DMS153 treated with DMSO at 0.1 percent for 48 hours (cell line): ENCODE measurements around the gene ZNF697.
A peak's percentile ranks its signal among the peaks of the same experiment; 100 is the strongest.

Source experiments
- DNase-seq: peaks from one replicate; lab custom pipeline; 2025; ENCODE audit not compliant: unreplicated experiment; lab: John Stamatoyannopoulos, UW

Gene ZNF697

DNA sequence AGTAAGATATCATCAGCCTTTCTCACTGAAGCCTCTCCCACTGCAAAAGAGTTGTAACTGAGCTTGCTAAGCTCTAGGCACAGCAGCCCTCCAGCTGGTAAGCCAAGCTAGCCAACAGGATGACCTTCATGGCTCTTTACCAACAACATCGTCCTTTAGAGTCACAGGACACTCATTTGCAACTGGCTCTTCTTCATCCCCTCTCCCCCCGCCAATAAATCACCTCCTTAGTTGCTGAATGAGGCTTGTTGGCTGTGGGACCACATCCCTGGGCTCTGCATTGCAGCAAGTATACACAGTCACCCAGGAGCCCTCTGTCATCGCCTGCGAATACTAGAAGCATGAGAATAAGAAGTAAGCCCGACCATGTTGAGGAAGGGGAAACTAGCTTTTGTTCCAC, 16.0 kb upstream of the ZNF697 start:
- DNase-seq = no peak

DNA sequence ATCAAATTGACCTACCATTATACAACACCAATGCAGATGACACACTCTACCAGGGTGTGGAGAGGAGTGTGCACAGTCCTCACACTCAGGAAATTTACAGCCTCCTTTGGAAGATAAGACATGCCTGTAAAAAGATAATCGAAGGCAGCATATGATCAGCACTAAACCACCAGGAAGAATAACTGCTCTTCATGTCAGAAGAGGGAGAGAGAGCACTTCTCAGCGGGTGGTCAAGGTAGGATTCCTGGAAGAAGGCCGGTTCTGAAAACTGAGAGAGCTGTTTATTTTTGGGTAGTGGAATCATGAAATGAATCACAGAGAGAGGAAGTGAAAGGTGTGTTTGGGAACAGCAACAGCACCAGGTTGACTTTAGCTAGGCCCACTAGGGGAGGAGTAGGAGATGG, 14.0 kb upstream of the ZNF697 start:
- no peak for DNase-seq

DNA sequence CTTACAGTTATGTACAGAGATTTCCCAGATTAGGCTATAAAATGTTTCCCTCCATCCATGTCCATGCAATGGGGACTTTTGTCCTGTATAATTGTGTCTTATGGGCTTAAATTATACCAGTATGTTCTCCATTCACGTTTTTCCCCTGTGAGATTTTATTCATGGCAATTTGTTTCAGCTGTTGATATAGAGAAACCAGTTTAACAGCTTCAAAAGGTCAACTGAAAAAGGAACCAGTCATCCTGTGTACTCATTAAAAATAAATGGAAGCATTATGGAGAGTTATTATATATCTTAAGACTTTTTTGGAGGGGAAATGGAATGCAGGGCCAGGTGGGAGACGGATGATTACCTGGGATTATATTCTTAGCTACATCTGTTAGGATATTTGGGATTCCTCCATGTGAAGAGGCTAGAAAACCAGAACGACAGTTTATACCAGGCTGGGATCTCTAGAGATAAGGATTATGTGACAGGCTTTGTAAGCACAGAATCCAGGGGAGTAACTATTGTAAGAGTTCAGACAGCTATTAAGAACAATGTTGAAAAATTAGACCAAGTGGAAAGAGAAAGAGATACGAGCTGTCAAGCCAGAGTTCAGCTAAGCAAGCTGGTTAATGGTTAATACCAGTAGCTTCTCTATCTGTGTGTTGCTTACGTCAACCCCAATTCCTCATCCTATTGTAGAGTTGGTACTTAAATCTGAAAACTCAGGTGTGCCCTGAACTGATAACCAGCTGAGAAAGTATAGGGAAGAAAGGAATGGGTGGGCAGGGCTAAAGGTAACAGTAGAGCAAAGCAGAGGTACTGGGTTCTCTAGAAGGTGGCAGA, 12.4 kb upstream of the ZNF697 start:
- DNase-seq = peak; percentile 18

DNA sequence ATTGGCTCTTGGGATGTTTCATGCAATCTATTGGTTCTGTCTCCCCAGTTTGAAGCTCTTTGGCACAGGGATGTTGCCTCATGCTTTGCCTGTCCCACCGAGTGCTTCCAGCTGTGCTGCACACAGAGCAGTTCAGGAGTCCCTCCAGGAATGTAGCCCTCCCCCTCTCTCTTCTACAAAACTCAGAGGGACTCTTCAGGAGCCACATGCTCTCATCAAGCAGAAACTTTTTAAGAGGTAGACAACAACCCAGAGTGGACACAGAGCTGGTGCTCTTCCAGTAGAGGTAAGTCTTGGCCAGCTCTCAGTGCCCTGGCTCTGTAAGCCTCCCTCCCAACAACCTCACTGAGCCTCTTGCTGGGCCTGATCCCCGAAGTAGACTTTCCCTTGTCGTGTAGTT, 11.6 kb upstream of the ZNF697 start:
- no peak for DNase-seq

DNA sequence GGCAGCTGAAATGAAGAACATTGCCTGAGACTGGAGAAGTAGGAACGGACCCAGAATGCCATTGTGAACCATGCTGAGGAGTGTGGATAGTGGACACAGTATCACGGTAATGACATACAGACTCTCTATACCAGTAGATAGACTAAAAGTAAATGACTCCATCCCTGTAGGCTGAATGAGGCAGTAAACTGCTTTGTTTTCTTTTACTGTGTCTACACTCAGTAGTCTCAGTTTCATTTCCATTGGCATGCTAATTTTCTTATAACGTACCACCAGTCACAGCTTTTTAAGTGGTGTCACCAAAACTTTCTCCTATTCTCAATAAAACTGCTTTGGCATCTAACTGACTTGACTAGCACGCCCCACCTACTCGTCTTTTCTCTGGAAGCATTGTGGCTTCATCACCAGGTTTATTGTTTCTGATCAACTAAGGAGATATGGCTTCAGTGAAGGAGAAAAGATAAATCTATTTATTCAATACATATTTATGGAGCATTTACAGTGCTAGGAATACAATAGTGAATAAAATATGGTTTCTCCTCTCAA, 8.4 kb upstream of the ZNF697 start:
- DNase-seq = no peak

DNA sequence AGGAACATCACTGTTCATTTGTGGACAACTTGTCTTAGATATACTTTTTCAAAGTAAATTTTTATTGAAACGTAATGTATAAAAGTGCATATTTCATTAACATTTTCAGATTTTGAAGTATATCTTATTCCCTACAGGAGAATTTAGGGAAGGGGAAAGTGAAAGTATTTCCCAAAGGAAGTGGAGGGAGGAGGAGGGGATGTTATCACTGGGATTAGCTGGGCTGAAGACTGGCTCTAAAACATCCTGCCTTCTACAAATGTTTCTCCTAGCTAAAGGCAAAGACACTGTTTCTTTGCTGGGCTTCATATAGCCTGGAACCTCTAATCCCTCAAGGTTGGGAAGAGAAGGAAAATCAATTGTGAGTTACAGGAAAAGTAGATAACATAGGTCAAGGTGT, 7.1 kb upstream of the ZNF697 start:
- DNase-seq = no peak

DNA sequence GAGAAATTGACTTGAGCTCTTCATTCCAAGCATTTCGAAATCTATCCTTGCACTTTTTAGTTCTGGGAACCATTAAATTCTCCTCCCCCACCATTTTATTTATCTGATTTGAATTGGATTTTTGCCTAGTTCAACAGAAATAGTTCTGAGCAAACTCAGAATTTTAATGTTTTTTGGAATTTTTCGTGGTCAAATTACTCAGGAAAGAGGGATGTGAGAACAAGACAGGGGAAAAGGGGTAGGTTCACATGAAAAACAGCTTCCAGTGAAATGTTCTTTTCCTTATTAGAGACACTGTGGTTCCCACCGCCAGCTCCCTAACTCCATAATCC, 5.7 kb upstream of the ZNF697 start:
- DNase-seq = no peak

DNA sequence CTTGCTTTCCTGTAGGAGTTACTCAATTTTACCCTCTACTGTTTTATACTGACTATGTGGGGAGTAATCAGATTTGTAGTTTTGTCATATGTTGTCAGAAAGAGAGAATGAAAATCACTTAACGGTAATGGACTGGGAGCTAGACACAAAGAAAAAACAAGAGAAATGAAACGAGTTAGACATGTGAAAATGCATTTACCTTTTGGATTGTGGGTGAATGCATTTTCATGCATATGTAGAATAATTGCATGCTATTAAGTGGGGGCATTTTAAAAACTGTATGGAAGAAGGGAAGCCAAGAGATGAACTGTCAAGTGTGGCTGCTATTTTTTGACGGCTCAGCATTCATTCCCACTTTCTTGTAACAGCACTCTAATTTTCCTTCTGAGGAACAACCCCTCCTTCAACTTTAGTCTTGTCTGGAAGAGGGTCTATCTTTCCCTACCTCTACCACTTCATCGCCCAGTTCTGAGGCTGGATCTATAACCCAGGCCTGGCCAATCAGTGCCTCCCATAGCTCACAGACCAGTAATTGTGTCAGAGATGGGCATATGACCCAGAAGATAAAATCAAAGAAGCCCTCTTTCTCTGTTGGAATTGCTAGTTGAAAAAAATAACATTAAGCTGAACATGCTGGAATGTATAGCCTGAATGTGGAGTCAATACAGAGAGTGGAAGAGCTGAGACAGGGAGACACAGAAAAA, 5.2 kb upstream of the ZNF697 start:
- DNase-seq = no peak

DNA sequence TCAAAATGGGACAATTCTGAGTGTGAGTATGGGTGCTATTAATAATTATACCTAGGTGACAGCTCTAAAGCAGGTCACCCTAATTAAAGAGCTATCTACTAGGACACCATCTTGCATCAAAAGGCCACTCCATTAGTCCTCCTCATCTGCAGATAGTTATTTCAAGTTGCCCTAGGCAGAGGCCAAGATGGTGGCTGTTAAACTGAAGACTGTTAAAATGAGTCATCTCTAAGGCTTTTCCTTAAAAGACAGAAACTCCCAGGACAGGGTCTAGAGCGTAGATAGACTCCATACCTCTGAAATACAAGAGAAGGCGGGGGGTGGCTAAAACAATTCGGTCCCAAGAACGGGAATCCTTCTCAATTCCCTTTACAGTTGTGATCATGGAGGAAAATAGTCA, 4.5 kb upstream of the ZNF697 start:
- no peak for DNase-seq

DNA sequence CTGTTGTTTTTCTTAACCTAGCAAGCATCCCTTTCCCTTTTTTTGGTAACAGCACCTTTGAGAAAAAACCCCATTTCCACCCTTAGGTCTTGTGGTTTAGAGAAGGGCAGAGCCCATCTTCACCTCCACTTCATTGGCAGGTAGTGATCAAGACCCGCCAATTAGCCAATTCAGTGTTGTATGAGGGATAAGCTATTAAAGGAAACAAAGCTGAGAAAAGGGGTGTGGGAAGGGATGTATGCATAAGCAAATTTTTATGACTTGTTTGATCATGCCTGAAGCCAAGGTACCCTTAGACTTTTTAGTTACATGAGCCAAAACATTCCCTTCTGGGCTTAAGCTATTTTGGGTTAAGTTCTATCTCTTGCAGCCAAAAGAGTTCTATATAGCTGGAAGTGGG, 3.6 kb upstream of the ZNF697 start:
- DNase-seq = no peak

DNA sequence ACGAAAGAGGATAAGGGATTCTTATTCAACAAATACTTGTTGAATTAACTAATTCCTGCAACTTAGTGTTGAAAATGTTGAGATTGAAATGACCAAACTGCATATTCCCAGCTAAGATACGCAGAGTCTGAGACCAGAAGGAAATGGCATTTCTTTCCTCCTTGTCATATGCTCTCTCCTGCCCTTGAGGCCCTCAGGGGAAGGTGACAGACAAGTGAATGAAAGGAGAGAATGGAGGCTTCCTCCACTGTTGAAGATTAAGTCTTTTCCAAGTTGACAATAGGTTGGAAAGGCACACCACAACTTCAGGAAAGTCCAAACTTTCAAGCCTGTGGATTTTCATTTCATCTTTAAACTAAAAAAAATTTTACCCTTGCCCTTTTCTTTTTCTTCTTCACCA, 3.1 kb upstream of the ZNF697 start:
- no peak for DNase-seq

DNA sequence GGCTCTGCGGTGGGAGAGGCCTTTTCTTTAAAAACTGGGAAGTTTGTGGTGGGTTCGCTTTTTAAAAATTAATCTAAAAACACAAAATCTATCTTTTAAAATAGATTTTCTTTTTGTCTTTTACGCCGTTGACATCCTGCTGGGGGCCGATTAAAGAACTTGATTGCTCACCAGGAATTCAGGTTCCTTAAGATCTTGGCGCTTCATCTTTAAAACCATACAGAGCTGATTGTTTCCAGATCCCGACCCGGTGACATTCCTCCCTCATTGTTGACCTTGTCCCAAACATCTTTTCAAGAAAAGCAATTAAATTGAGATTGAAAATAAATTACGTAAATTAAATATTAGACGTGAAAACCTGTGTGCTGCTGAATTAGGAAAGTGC, 546 bp upstream of the ZNF697 start:
- no peak for DNase-seq

DNA sequence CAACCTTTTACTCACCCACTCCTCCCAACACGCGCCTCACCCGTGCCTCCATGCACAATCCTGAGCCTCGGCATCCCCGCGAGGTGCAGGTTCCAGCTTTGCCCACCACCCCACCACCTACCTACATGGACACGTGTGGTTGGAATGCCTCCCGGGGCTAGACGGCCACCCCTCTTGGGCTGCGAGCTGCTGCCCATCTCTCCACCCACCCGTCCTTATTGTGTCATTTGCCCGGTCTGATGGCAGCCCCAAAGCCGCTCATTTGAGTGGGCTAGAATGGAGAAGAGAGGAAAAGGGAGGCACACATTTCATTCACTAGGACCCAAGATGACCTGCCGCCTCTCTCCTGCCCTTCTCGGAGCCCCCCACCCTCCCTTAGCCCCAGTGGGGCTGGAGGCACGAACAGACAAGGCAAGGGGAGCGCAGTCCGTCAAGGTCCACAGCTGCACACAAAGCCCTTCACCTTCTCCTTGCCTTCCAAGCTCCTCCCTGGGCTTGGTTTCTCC, 785 bp downstream of the ZNF697 start:
- DNase-seq = no peak

DNA sequence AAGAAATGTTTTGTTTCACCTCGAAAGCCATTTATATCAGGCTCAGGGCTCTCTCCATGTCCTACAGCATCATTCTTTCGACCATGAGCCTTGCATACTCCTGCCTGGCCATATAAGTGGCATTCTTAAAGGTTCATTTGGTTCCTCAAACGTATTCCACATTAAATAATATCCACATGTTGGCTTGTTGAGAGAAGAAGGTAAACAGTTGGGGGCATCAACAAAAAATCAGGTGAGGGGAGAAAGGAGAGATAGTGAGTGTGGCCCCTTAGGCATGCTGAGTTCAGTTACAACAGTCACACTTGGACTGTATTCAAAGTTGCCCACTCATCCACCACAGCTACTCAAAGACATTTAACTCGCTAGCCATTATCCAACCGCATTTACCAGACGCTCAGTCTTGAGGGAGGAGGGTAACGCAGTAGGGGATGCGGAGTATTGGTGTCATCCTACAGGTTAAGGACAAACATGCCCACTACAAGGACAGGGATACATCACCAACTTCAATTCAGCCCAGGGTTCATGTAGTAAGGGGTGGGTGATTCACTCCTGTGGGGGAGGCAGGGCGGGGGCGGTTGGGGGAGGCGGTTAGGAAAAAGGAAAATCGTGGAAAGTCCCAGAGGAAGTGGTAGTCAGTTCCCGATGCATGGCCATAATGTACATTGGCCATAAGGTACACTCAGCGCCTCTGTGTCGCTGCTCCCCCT, 1.4 kb downstream of the ZNF697 start:
- no peak for DNase-seq

DNA sequence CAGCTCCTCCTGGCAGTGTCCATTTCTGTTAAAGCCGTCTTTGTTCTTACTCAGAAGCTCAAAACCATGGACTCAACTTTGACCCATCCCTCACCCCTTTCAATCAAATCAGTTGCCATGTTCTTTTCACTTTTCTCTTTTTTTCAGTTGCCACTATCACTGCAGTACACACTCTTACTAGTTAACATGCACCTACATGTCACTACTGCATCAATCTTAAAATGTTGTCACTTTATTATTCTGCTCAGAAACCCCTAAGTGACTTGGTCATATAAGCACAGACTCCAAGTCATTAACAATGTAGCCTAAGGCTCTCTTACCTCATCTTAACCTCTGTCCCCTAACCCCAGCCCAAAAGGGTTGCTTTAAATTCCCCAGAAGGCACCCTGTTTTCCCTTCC, 9.0 kb downstream of the ZNF697 start:
- DNase-seq = no peak

DNA sequence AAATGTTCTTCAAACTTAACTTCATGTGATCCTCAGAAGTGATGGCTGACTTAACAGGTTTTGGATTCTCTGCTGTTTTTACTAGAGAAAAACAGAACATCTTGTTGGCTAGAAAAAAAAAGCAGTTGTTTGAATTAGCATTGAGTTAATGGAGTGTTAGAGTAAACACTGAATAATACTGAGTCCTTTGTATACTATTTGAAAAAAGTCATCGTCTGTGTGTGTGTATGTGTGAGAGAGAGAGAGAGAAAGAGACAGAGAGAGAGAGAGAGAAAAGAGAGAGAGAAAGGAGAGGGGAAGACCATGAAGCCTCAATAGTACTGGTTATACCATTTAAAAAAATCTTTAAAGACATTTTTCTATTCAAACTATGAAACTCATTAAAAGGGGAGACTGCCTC, 10.4 kb downstream of the ZNF697 start:
- DNase-seq = no peak

DNA sequence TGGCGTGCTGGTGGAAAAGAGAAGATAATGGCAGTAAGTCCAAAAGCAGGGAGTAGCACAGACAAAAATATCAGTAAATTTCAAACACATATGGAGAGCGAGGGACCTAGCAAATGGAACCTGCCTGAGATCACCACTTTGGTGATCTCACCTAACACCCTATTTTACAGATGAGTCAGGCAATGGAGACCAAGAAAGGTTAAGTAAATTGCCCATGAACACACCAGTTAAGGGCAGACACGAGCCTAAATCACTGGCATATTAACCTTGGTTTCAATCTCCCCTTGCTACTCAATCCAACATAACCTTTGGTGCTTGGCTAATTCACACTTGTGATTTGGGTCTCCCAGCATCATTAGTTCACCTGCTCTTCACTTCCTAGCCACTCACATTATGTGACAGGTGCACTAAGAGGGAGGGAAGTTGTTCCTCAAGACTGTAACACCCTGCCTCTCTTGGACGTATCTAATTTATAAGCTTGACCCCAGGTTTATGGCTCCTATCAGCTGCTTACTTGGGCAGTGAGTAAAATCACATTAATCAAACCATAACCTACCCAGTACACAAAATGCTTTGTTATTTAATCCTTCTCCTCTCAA, 11.5 kb downstream of the ZNF697 start:
- DNase-seq = no peak

DNA sequence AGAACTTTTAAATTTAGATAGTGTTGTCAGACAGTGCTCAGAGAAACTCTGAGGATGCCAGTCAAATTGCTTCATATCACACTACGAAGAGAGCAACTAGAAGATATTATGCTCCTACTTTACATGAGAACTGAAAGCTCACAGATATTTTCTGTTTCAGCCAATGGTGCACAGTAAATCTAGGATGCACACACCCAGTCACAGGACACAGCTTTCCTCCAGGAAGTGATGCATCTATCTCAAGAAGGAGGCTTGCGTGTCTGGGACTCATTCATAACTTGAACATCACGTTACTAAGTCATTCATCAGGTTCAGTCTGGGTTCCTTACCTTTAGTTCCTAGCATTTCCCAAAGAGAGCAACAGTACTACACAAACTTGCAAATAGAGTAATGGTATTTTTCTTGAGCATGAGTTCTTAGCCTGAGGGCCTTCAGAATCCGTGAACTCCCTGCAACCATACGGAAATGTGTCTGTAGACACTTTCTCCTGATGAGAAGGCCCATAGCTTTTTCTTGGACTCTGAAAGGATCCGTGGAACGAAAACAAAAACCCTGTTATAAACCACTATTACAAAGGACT, 12.2 kb downstream of the ZNF697 start:
- DNase-seq = no peak

DNA sequence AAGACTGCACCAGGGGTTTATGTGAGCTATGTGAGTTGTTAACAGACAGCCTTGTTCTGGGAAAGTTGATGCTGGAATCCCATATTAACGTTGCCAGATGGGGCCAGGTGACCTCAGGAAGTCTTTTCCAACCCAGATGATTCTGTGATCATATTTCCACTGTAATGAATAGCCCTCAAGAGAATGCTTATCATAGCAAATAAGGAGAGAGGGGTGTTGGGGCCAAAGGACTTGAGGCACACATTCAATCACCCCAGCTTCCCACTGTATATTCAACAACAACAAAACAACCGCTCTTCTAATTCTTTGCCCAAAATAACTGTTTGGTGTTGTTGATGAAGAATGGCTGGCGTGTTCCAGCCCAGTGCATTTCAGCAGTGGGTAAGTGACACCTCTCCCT, 14.1 kb downstream of the ZNF697 start:
- no peak for DNase-seq

DNA sequence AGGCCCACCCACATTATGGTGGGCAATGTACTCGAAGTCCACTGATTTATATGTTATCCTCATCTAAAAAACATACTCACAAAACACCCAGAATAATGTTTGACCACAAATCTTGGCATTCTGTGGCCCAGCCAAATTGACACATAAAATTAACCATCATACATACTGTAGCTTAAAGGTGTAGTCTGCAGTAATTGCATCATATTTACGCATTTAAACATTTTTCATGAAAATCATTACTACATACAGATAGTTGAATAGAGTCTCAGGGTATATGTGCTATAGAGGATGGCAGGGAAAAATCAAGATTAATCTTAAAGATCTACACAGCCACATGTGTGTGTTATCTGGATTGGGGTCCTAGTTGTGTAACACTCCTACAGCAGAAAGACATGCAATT, 14.5 kb downstream of the ZNF697 start:
- no peak for DNase-seq

DNA sequence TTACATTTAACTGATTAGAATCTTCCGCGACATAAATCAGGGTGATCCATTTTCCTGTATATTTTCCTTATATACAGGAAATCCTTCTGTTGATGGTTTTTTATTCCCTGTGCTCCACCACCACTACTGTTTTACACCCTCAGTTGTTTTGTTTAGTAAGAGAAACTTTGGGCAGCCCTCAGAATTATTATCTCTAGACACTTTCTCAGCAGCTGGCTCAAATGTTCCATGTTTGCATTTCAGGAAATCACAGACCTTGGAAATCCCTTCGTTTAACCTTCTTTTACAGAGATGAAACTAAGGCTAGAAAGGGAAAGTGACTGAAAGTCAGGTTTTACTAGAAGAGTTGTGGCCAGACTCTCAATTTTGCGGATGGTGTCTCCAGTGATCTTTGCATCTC, 15.2 kb downstream of the ZNF697 start:
- no peak for DNase-seq
